Upper lobe of left lung (tissue), 6 donors: ENCODE results near the gene SEMA4C. TPM values are rescaled to one million over a fixed set of nuclear protein-coding genes. Genes with fewer than 3 reads are reported as not detected.

Experiments
- ATAC-seq, 2 donors: fragments of 200-7000 bp; cut with Tn5 transposase; one replicate each; pipeline ENCODE4 v1.9.1; 2022; ENCODE audit warnings: mild to moderate bottlenecking in 2 of 2, moderate library complexity in 2 of 2; ENCODE audit not compliant: low FRiP score in 2 of 2
- DNase-seq, 2 donors: peaks; one replicate each; pipeline ENCODE4 v3.0.0-alpha.2; 2019 to 2020
- H3K27ac ChIP-seq, 4 donors: fragments of 200-600 bp; sonication (generic); one replicate each; pipeline ENCODE4 v1.5.1; 2016 to 2019
- H3K27me3 ChIP-seq, 4 donors: fragments of 200-600 bp; sonication (generic); one replicate each; pipeline ENCODE4 v1.5.1; 2017 to 2019
- H3K36me3 ChIP-seq, 4 donors: fragments of 200-600 bp; sonication (generic); one replicate each; pipeline ENCODE4 v1.5.1; 2016 to 2019
- H3K4me1 ChIP-seq, 4 donors: fragments of 200-600 bp; sonication (generic); one replicate each; pipeline ENCODE4 v1.5.1; 2018 to 2019
- H3K4me3 ChIP-seq, 4 donors: fragments of 200-600 bp; sonication (generic); one replicate each; pipeline ENCODE4 v1.5.1; 2017 to 2019; ENCODE audit warnings: mild to moderate bottlenecking in 2 of 4, moderate library complexity in 1 of 4
- H3K9me3 ChIP-seq, 4 donors: fragments of 200-600 bp; sonication (generic); one replicate each; pipeline ENCODE4 v1.5.1; 2018 to 2019
- EP300 ChIP-seq, 4 donors: sonication (generic); formaldehyde crosslinking; IDR thresholded peaks; one replicate each; pipeline ENCODE4 v1.5.1; 2017; ENCODE audit warnings: antibody characterized with exemption in 4 of 4, control low read depth in 2 of 4
- POLR2A ChIP-seq, 4 donors: fragments of 450-650 bp; IDR thresholded peaks; one replicate each; pipeline ENCODE4 v1.5.1; 2016 to 2017; ENCODE audit warnings: antibody characterized with exemption in 4 of 4, mild to moderate bottlenecking in 2 of 4
- POLR2AphosphoS5 ChIP-seq, 2 donors: sonication (generic); formaldehyde crosslinking; IDR thresholded peaks; one replicate each; pipeline ENCODE4 v1.5.1; 2017; ENCODE audit warnings: antibody characterized with exemption in 2 of 2
- WGBS, 2 donors: methylation state at CpG; one replicate each; pipeline ENCODE4 v1.1.5; 2017 to 2018; 5-methylcytosine and 5-hydroxymethylcytosine counted together
- total RNA-seq, 6 donors: library from RNA; depleted of rRNA in 4 of 6; stranded (reverse); fragments of >200 nt in 4 of 6; gene quantifications; one replicate each; pipeline versions ENCODE4 v1.1.0 to v1.2.1, GENCODE V29; 2016 to 2021
- TF ChIP-seq, protein P1 (sequence below), 6 experiments: fragments of 450-650 bp in 4 of 6; fragments of 200-600 bp in 2 of 6; sonication (generic) in 2 of 6; IDR thresholded peaks; one replicate each; pipeline ENCODE4 v1.5.1; 2016 to 2019; ENCODE audit warnings: antibody characterized with exemption in 6 of 6
- donor health status: DM: no; HTN: no; CAD: no; lungs with moderate emphysema.
- donor health status: DM: no; HTN: yes; CAD: no; lungs with severe emphysema.

Gene SEMA4C
- total RNA-seq, 6 donors from 2014 or later: 14.0 to 43.6 (median 24.2) TPM

DNA sequence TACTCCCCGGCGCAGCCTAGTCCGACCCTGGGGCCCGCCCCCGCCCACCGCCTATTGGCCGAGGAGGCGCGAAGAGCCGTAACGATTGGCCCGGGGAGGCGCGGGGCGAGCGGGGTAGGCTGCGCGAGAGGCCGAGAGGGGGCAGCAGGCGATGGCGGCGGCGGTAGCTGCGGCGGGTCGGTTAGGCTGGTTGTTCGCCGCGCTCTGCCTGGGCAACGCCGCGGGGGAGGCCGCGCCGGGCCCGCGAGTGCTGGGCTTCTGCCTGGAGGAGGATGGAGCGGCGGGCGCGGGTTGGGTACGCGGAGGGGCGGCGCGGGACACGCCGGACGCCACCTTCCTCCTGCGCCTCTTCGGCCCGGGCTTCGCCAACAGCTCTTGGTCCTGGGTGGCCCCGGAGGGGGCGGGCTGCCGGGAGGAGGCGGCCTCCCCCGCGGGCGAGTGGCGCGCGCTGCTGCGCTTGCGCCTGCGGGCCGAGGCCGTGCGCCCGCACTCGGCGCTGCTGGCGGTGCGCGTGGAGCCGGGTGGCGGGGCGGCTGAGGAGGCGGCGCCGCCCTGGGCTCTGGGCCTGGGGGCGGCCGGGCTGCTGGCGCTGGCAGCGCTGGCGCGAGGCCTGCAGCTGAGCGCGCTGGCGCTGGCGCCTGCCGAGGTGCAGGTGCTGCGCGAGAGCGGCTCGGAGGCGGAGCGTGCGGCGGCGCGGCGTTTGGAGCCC lies 53.6 kb downstream of the SEMA4C start, which contains the start of gene CNNM3:
CNNM3 (plus strand) TSS at position 142 of the 709 bp plus-strand sequence; CDS start at position 152, 10 bp downstream.
- peaks cover 39 to 54% (median 47%) of the 10 kb centered on the region in 4 donors for H3K4me1 ChIP-seq
- ATAC-seq (peak; percentile 98 to 99), DNase-seq (peak; percentile 97 to 100)
- no peaks in the 10 kb centered on the region for H3K27me3 ChIP-seq
- H3K9me3 ChIP-seq: no peaks in the 10 kb centered on the region
- WGBS, 2 donors: 0% methylated on average over 21 of the region's 103 CpGs; no CpG with 5 or more reads in 1 of the 2 donors
- no peak for TF ChIP-seq EP300 (IDR thresholded peaks at IDR 0.05)
- TF ChIP-seq POLR2A (IDR thresholded peaks at IDR 0.05): peak in 3 of 4 donors; percentile 55 to 96 (median 84)
- peak; percentile 72 to 89 for TF ChIP-seq POLR2AphosphoS5 (IDR thresholded peaks at IDR 0.05)
- TF ChIP-seq, protein P1, sequence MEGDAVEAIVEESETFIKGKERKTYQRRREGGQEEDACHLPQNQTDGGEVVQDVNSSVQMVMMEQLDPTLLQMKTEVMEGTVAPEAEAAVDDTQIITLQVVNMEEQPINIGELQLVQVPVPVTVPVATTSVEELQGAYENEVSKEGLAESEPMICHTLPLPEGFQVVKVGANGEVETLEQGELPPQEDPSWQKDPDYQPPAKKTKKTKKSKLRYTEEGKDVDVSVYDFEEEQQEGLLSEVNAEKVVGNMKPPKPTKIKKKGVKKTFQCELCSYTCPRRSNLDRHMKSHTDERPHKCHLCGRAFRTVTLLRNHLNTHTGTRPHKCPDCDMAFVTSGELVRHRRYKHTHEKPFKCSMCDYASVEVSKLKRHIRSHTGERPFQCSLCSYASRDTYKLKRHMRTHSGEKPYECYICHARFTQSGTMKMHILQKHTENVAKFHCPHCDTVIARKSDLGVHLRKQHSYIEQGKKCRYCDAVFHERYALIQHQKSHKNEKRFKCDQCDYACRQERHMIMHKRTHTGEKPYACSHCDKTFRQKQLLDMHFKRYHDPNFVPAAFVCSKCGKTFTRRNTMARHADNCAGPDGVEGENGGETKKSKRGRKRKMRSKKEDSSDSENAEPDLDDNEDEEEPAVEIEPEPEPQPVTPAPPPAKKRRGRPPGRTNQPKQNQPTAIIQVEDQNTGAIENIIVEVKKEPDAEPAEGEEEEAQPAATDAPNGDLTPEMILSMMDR (IDR thresholded peaks at IDR 0.05): peak; percentile 56 to 94 (median 88)
- H3K4me3 ChIP-seq: peak within 1 kb of the TSS; percentile 49 to 94 (median 76)
- H3K36me3 ChIP-seq: peaks cover 0 to 5% (median 0%) of the 10 kb centered on the region in 4 donors
- peak within 1 kb of the TSS; percentile 86 to 98 (median 89) for H3K27ac ChIP-seq

DNA sequence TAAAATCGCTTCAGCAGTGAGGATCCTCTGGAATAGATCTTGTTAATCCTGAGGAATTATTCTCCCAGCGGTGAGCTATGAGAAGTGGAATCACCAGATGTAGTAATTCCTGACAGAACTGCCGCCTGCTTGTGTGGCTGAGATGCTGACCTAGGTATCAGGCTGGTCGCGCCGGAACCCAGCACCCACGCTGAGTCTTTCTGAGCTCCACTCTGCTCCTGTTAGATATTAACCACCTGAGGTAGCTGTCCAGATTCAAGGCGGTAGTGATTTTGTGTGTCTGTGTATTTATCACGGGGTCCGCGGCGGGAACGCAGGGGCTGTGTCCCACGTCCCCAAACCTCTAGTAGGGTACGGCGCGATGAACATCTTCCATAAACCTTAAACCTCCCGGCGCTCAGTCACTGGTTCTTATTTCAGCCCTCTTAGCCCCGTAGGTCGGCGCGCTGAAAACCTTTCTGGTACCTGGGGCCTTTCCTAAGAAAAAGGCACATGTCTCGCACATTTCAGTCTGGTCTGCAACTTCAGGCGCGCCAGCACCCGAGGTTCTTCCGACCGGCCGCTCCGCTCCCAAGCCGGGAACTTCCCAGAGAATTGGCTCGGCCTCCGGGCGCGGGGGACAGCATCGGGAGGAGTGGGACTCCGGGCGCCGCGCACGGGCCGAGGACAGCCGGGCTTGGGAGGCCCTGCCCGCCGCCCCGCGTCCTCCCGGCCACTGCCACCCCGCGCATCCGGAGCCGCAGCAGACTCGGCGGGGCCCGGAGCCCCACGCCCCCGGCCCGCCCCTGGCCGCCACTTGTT lies 54.4 kb downstream of the SEMA4C start:
- ATAC-seq: no peak
- TF ChIP-seq POLR2A (IDR thresholded peaks at IDR 0.05): peak in 1 of 4 donors; percentile 26
- TF ChIP-seq EP300 (IDR thresholded peaks at IDR 0.05): no peak
- TF ChIP-seq, protein P1 (IDR thresholded peaks at IDR 0.05): no peak
- no peak for TF ChIP-seq POLR2AphosphoS5 (IDR thresholded peaks at IDR 0.05)
- Histone ChIP-seq H3K27me3 (no peaks in the 10 kb centered on the region), H3K36me3 (peaks cover 0 to 6% (median 2%) of the 10 kb centered on the region in 4 donors), H3K4me1 (peaks cover 38 to 46% (median 41%) of the 10 kb centered on the region in 4 donors), H3K9me3 (no peaks in the 10 kb centered on the region), H3K4me3 (peak overlapping the region; percentile 24 to 94 (median 76)), H3K27ac (peak overlapping the region; percentile 86 to 98 (median 89))
- no peak for DNase-seq
- WGBS, 2 donors: 1 to 2% methylated on average over 26 to 37 of the region's 60 CpGs

DNA sequence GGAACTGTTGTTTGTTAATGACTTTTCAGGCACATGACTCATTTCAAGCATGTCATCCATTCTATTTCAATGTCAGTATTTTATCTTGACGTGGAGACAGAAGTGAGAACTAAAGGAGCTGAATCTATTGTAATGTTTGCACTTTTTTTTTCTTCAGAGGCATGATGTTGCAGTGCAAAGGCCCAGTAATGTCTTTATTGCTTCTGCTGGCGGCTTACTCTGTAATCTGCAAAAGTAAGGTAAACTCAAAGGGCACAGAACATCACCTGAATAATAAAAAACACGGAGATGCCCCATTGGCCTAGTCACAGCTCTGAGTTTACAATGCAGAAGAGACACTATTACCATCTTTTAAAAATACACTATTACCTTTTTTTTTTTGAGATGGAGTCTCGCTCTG lies 56.2 kb downstream of the SEMA4C start:
- Histone ChIP-seq H3K36me3 (peaks cover 0 to 21% (median 2%) of the 10 kb centered on the region in 4 donors), H3K4me1 (peaks cover 20 to 28% (median 23%) of the 10 kb centered on the region in 4 donors), H3K27ac (no peak overlapping the region), H3K27me3 (no peaks in the 10 kb centered on the region), H3K9me3 (no peaks in the 10 kb centered on the region), H3K4me3 (no peak overlapping the region)
- no peak for DNase-seq
- no peak for ATAC-seq
- WGBS, 2 donors: 89% methylated on average over 4 of the region's 4 CpGs
- TF ChIP-seq, protein P1 (IDR thresholded peaks at IDR 0.05): no peak
- TF ChIP-seq POLR2AphosphoS5 (IDR thresholded peaks at IDR 0.05) (no peak), POLR2A (IDR thresholded peaks at IDR 0.05) (no peak), EP300 (IDR thresholded peaks at IDR 0.05) (no peak)

DNA sequence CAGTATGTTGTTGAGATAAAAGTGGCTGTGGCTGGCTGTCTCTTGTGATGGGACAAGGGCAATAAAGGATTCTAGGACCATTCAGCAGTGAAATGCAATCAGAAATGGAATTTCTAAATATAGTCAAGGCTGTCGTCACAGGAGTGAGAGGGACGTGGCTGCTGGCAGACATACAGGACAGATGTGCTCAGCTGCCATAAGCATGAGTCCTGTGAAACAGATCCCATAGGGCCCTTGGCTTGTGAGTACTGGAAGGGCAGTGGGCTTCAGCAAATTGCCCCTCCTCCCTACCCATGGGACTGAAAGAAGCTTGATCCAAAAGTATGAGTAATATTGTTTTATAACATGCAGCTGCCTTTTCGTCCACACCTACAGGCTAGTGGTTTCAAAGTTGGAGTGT lies 58.0 kb downstream of the SEMA4C start:
- no peaks in the 10 kb centered on the region for H3K9me3 ChIP-seq
- ATAC-seq (peak in 1 of 2 donors; percentile 18), DNase-seq (no peak)
- peaks cover 7 to 10% (median 7%) of the 10 kb centered on the region in 4 donors for H3K4me1 ChIP-seq
- peaks cover 0 to 23% (median 3%) of the 10 kb centered on the region in 4 donors for H3K36me3 ChIP-seq
- WGBS, 2 donors: 59 to 70% methylated on average over 3 of the region's 3 CpGs
- H3K4me3 ChIP-seq: no peak overlapping the region
- H3K27me3 ChIP-seq: no peaks in the 10 kb centered on the region
- H3K27ac ChIP-seq: no peak overlapping the region
- no peak for TF ChIP-seq POLR2AphosphoS5 (IDR thresholded peaks at IDR 0.05)

DNA sequence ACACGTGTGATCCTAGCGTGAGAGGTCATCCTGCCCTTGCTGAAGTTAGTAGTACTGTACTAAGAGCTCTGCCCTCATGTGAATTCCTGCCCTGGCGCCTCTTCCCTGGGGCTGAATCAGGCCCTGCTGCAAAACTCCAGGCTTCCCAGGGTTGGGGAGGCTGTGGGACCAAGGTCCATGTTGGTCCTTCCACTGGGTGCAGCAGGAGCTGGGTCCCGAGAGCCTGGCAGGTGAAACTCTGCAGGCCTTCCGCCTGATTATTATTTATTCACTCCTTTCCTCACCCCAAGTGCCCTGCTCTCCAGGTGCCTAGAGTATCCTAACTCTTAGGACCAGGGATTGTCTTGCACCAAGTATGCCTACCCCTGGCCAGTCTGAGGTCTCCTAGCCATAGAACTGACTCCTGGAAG lies 59.1 kb downstream of the SEMA4C start:
- Histone ChIP-seq H3K9me3 (no peaks in the 10 kb centered on the region), H3K4me1 (peaks cover 7 to 17% (median 10%) of the 10 kb centered on the region in 4 donors), H3K27ac (no peak overlapping the region), H3K4me3 (no peak overlapping the region), H3K27me3 (no peaks in the 10 kb centered on the region), H3K36me3 (peaks cover 0 to 23% (median 3%) of the 10 kb centered on the region in 4 donors)
- WGBS, 2 donors: 85 to 90% methylated on average over 2 to 5 of the region's 5 CpGs
- TF ChIP-seq, protein P1 (IDR thresholded peaks at IDR 0.05): no peak
- TF ChIP-seq POLR2AphosphoS5 (IDR thresholded peaks at IDR 0.05) (no peak), POLR2A (IDR thresholded peaks at IDR 0.05) (no peak), EP300 (IDR thresholded peaks at IDR 0.05) (no peak)
- ATAC-seq (no peak), DNase-seq (no peak)
